COR-L47 (cell line): Measurements from ENCODE around the gene ME3.
"Not testable (repeated sequence)": the region's sequence is repeated elsewhere in the genome, so short reads cannot be mapped to it uniquely, and the experiment has no call there.

Experiments used
- DNase-seq: peaks from one replicate; lab custom pipeline; 2025; lab: John Stamatoyannopoulos, UW

ME3 gene

DNA sequence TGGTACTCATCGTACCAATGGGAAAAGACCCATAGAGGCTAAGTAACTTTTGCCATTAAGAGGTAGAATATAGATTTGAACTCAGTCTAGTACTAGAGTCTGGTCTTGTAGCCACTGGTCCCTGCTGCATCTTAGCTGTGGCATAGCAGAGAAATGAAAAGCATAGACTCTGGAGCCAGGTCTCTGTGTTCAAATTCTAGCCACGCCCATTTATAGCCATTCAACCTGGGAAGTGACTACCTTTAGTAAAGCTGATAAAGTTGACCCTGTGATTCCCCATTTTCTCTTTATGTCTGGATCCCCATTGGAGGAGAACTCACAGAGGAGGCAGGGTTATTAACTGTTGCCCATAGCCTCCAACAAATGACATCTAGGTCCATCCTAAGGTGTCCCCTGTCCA lies 113.6 kb downstream of the ME3 start:
- no peak for DNase-seq

DNA sequence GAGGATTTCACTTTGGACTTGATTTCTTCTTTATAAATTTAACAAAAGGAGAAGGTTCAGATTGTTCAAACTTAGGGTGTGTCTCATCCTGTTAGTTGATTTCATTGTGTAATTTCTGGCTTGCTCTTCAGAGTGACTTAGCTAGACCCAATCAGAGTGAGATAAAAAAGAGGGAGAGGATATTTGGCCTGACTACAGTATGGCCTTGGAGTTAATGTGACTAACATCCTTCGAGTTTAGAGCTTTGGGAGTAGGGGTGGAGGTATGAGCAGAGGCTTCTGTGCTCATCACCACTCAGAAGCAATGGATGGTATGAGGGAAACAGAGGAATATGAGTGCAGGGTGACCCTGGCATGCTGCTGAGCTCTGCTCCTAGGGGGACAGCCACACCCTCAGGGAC lies 114.2 kb downstream of the ME3 start:
- DNase-seq: no peak

- no peak for DNase-seq
These were observed 116.5 kb downstream of the ME3 start for GRCh38 chr11:86555866-86556265.

GRCh38 chr11:86555401-86555800 lies 117.0 kb downstream of the ME3 start:
- DNase-seq: no peak

DNA sequence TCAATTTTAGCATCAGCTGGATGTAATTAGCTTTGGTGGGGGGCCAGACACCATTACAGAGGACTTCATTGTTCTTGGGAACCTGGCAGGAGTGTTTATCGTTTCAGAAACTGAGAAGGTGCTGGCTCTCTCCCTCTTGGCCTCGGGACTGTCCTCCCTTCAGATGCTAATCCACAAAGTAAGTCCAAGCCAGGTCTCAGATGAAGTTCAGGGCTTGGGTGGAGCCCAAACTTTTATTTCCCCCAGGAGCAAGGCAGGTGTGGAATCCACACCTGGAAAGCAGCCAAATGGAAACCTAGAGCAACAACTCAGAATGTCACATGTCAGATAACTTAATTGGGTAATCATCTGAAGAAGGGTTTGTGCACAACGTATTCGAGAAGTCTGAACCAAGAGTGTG lies 119.2 kb downstream of the ME3 start:
- peak; percentile 61 for DNase-seq

GRCh38 chr11:86551288-86552092 lies 120.9 kb downstream of the ME3 start:
- no peak for DNase-seq

GRCh38 chr11:86550757-86551156 lies 121.7 kb downstream of the ME3 start:
- DNase-seq: no peak

- DNase-seq: no peak
These were observed 124.0 kb downstream of the ME3 start for GRCh38 chr11:86548271-86548917.

DNA sequence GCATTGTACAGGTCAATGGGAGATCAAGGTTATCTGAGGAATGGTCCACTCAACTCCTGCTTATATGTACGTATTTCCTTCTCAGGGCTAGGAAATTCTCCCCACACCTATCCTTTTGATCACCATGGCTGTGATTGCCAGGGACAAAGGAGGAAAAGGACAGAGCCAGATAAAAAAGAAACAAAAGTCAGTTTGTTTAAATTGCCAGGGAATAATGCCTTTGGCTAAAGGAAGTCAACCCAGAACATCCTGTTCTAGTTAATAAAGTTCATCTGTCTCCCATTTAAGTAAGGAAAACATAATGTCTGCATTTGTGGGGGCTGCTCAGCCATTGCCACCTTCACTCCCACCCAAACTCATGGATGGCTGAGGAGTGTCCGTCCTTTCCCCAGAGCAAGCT lies 124.7 kb downstream of the ME3 start:
- no peak for DNase-seq

DNA sequence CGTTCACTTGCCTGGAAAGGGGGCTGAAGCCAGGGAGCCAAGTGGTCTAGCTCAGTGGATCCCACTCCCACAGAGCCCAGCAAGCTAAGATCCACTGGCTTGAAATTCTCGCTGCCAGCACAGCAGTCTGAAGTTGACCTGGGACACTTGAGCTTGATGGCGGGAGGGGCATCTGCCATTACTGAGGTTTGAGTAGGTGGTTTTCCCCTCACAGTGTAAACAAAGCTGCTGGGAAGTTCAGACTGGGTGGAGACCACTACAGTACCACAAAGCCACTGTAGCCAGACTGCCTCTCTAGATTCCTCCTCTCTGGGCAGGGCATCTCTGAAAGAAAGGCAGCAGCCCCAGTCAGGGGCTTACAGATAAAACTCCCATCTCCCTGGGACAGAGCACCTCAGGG lies 131.1 kb downstream of the ME3 start:
- not testable (repeated sequence) for DNase-seq

GRCh38 chr11:86538223-86538548 lies 134.2 kb downstream of the ME3 start:
- DNase-seq: no peak

DNA sequence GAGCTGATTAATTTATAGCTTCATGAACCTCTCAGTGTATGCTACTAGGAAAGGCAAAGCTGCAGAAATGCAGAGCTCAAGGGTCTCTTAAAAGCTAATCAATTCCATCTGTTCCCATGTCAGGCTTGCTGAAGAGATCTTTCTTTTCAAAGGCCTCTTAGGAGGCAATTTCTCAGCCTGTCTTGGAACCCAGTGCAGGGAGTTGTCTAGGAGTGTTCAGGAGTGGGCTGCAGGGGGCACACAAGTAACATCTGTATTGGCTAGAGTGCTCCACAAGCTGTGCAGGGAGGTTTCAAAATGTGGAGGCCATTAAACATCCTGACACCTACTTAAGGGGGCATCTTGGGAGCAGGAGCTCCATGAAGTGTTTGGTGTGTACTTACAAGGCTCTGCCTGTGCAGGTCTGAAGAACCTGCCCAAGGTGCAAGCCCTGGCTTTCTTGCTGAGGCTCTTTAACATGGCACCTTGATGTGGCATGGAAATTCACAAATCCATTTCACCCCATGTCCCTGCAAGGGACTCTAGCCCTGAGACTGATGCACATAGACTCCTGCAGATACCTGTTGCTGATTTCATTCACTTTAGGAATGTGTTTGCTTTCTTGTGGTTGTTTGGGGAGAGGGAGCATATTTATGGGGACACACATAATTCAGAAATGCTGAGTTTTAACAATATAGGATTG lies 134.7 kb downstream of the ME3 start:
- DNase-seq: no peak

DNA sequence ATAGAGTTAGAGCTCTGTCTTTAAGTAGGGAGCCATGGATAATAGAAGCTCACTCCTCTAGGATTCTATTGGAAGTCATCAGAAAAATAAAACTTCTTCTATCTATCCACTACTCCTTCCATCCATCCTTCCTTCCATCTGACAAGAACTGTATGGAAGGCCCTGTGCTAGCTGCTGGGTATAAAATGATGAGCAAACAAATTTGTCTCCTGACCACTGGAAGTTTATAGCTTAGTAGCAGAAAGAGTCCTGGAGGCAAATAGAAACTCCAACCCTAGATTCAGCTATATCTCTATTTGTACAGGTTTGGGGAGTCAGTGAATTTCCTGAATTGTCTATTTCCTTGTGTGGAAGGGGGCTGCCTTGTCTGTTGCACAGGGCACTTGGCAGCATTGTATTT lies 136.6 kb downstream of the ME3 start:
- no peak for DNase-seq

DNA sequence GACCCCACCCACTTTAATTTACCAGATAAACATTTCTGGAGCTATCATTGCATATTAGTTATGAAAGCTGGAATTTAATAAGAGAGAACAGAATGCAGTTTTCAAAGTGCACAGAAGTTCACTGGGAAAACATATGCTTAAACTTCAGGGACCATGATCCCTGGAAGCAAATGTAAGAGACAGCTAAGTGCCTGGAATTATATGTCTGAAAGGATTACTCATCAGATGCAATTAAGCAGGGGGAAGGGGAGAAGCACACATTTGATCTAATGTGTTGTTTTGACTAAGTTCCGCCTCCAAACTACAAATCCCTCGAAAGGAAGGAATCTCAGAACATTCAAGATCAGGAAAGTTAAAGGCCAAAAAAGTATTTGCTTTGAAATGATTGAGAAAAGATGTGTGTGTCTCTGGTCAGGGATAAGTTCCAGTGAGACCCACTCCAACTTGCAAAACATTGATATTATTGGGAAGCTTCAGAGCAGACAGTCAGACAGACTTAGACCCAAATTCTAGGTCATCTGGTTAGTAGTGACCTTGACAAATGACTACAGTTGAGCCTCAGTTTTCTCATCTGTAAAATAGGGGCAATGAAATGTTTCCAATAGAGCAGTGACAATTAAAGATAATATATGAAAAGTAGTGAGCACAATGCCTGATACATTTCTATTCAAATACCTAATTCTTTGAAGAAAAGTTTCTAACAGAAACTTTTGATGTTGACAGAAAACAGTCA lies 147.6 kb downstream of the ME3 start:
- no peak for DNase-seq

GRCh38 chr11:86523738-86524619 lies 148.4 kb downstream of the ME3 start:
- DNase-seq: no peak

DNA sequence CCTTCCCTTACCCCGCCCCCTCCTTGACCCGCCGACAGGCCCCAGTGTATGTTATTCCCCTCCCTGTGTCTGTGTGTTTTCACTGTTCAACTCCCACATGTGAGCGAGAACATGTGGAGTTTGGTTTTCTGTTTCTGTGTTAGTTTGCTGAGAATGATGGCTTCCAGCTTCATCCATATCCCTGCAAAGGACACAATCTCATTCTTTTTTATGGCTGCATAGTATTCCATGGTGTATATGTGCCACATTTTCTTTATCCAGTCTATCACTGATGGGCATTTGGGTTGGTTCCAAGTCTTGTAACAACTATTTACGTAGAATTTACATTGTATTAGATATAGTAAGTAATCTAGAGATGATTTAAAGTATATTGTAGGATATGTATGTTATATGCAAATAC lies 149.9 kb downstream of the ME3 start:
- not testable (repeated sequence) for DNase-seq

GRCh38 chr11:86519064-86519911 lies 153.1 kb downstream of the ME3 start:
- peak; percentile 36 for DNase-seq

DNA sequence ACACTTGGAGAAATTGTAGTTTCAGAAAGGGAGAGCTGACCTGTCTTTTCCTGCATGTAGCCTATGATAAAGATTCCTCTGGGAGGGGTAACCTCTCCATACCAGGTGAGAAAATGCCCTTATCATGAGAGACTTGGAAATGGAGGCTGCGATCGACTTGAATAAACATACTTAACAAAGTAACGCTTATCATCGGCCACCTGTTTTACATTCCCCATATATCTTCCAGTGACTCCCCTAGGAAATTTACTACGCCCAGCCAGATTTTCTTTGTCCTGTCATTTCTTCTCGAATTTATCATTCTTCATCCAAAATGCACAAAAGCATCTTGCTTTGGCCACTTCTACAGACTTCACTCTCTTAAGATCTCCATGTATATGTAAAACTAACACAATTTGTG lies 154.2 kb downstream of the ME3 start:
- DNase-seq: no peak

GRCh38 chr11:86517557-86517956 lies 154.9 kb downstream of the ME3 start:
- DNase-seq: no peak

- DNase-seq: peak; percentile 30
These were observed 156.9 kb downstream of the ME3 start for GRCh38 chr11:86515297-86516094.
